HK-2 (cell line): ENCODE data around the gene SPAG5.

ENCODE experiments used
- DNase-seq: peaks from one replicate; pipeline ENCODE4 v3.0.0-alpha.2; 2018; ENCODE audit not compliant: unreplicated experiment

Gene SPAG5, protein sequence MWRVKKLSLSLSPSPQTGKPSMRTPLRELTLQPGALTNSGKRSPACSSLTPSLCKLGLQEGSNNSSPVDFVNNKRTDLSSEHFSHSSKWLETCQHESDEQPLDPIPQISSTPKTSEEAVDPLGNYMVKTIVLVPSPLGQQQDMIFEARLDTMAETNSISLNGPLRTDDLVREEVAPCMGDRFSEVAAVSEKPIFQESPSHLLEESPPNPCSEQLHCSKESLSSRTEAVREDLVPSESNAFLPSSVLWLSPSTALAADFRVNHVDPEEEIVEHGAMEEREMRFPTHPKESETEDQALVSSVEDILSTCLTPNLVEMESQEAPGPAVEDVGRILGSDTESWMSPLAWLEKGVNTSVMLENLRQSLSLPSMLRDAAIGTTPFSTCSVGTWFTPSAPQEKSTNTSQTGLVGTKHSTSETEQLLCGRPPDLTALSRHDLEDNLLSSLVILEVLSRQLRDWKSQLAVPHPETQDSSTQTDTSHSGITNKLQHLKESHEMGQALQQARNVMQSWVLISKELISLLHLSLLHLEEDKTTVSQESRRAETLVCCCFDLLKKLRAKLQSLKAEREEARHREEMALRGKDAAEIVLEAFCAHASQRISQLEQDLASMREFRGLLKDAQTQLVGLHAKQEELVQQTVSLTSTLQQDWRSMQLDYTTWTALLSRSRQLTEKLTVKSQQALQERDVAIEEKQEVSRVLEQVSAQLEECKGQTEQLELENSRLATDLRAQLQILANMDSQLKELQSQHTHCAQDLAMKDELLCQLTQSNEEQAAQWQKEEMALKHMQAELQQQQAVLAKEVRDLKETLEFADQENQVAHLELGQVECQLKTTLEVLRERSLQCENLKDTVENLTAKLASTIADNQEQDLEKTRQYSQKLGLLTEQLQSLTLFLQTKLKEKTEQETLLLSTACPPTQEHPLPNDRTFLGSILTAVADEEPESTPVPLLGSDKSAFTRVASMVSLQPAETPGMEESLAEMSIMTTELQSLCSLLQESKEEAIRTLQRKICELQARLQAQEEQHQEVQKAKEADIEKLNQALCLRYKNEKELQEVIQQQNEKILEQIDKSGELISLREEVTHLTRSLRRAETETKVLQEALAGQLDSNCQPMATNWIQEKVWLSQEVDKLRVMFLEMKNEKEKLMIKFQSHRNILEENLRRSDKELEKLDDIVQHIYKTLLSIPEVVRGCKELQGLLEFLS

DNA sequence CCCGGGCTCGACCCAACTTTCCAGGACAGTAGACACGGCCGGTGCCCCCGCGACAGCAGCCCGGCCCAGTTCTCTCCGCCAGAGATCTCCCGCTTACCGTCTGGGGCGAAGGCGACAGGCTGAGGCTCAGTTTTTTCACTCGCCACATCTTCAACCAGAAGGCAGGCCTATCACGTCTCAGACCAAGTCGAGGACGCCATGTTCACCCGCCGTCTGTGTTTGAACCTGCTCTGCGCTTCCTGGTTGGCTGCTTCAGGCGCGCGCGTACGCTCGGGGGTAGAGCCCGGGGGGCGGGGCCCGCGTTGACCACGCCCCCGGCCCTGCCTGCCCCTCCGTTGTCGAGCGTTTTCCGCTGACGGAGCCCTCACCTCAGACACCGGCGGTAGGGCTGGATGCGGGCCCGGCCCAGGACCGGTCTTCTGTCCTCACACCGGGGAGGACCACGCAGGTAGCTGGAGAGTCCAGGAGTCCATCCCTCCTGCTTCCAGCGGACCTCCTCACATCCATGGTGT lies at the start of gene SPAG5:
Gene SPAG5, minus strand, starts transcription at position 227 of the 512 bp plus-strand sequence. Its CDS starts 79 bp downstream, at position 148.
- DNase-seq: peak; percentile 95

DNA sequence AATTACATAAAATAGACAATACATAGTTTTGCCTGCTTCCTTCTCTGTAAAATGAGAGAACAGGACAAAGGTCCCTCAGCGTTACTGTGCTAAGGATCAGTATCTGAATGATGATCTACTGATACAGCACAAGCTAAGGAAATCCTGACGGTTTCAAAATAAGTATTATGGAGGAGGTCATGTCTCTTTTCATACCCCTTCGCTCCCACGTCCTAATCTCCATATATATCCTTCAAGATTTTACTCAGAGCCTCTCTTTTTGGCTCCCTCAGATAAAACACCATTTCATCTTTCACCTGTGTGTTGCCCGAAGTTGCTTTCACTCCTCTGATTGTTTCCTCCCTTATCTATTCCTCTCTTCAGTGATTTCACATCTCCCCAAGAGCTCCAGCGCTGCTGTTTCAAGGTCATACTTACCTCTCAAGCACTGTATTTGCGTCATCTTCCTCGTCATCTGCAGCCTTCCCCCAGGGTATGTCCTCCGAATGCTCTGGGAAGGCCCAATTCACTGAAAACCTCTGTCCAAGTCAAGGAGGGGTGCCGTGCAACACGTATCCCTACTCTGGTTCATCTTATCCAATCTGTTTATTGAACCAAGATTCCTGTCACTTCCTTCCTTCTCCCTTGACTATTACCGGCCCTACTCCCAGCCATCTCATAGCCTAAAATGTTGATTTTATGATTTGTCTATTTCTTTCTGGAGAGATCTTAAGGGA lies 47.4 kb upstream of the SPAG5 start:
- DNase-seq: no peak

DNA sequence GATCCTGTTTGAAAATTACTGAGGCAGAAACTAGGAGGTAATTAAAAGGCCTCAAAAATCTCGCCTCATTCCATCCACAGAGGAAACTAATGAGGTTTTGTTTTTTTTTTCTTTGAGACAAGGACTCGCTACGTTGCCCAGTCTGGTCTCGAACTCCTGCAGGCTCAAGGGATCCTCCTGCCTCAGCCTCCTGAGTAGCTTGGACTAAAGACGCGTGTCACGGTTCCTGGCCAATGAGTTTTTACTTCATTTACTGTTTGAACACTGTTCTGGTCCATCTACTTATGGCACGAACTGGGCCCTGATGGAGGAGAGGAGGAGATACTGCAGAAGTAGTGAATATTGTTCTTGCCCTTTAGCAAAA lies 46.7 kb upstream of the SPAG5 start:
- DNase-seq: no peak

DNA sequence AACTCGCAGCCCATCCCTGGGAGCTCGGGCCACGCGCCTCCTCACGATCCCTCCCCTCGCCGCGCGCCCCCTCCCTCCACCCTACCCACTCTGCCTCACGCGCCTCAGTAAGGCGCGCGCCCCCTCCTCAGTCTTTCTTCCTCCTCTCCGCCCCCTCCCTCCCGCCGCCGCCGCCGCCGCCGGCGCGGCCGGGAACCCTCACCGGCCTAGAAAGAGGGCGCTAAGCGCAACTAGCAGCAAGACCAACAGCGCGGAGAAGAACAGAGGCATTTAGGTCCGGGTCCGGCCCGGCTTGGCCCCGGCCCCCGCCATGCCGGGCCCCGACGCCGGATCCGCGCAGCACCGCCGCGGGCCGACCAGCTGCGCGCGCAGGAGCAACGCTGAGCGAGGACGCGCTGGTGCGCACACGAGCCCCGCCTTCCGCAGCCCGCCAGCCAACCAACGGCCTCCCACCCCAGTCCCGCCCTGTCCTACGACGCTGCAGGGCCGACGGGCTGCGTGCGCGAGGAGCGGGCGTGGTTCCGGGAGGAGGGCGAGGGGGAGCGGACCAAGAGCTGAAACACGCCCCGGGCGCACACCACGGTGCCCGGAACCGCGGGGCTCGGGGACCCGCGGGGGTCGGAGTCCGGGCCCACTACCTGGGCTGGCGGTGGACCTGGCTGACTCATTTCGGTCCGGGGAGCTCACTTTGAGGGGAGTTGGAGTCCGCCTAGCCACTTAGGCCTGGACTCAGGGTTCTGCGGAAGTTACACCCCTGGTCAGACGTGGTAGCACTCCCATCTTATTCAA lies 46.2 kb upstream of the SPAG5 start, which contains the start of gene BLTP2:
Gene BLTP2, minus strand, starts transcription at position 372 of the 789 bp plus-strand sequence. Its CDS starts 102 bp downstream, at position 270.
- DNase-seq: peak; percentile 95

DNA sequence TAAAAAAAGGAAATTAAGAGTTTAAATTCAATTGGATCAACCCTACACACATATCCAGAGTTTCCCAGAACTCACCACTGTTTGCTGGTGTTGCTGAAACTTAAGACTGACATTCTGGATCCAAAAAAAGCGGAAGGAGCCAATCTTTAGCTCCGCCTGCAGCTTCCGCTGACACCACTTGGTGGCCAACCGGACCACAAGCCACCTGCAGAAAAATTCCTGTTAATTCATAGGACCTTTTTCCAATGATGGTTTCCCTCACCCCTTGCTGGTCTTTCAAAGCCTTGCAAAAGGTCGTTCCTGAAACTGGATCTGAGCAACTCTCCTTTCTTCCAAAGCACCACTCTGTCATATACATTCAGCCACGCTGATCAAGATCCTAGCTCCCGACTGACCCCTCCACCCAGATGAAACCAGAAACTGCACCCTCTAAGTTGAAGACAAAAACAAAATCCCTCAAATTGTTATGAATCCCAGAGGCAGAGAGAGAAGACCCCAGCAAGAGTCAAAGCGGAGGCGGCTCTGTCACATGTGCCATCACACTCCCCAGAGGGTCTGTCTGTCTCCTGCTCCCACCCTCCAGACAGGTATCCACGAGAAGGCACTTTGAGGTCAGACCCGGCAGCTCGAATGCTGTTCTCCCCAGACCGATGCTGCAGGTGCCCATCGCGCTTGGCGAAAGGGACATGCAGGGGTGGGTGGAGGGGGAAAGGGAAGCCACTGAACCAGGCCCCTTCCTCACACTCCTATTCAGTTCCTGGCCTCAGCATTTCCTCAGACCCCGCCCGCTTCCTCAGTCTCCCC lies 45.4 kb upstream of the SPAG5 start:
- DNase-seq: peak; percentile 28

DNA sequence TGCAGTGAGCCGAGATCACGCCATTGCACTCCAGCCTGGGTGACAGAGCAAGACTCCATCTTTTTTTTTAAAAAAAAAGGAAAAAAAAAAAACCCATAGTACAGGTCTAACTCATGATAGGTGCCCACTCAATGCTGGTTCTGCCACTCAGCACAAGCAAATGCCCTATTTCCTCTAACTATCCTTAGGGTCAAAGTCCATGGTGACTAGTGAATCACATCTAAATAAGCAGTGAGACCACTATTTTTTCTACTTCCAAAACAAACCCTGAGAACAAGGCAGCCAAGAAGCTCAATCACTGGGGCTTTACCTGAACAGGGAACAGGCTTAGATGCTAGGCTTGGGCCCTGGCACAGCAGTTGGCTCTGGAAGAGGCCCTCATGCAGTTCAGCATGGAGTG lies 42.8 kb upstream of the SPAG5 start:
- DNase-seq: no peak

DNA sequence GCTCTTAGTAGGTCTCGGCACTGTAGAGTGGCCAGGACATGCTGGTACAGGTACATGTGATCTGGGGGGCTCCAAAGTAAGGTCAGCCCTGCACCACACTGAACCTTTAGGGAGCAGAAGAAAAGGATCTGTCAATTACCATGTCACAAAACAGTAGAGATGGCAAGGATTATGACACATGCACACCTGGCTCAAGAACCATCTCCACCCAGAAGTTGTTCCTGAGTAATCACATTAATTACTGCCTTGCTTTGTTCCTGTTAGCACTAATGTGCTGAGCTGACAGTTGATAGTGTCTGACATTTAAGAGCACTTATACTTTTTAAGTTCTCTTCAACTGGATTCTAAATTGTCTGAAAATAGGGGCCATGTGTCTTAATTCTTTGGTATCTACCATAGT lies 36.7 kb upstream of the SPAG5 start:
- DNase-seq: no peak

DNA sequence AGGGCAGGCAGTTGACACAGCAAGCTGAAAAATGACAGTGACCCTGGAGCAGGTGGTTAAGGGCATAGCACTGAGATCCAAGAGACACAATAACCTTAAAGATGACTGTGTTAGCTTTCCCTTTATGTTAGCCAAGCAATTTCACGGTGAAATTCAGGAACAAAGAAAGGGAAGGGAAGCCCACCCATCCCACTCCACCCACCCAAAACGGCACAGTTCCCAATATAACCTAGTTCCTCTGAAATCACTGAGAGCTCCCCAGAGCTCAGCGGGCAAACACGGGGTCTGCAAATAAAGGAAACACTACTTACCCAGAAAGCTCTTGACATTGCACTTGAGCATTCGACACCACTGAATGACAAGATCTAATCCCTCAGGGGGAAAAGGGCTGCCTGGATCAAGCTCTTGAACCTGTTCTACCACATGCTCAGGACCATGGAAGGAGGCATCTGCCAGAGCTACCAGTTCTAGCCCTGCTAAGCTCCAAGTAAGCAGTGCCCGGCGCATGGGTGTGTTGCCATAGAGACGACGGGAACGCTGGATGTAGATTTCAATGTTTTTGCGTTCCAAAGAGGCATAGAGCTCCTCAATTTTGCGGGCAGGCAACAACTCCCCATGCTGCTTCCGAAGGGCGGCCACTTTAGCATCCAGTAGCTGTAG lies 35.5 kb upstream of the SPAG5 start:
- no peak for DNase-seq

DNA sequence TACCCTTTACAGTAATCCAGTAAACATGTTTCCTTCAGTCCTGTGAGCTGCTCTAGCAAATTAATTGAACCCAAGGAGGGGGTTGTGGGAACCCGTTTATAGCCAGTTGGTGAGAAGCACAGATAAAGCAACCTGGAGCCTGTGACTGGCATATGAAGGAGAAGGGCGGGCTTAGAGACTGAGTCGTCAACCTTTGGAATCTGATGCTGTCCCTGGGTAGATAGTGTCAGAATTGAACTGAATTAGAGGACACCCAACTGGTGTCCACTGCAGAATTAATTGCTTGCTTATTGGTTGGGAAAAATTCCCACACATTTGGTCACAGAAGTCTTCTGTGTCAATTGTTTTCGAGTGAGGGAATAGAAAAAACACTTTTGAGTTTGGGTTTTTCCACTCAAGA lies 28.0 kb upstream of the SPAG5 start:
- no peak for DNase-seq

DNA sequence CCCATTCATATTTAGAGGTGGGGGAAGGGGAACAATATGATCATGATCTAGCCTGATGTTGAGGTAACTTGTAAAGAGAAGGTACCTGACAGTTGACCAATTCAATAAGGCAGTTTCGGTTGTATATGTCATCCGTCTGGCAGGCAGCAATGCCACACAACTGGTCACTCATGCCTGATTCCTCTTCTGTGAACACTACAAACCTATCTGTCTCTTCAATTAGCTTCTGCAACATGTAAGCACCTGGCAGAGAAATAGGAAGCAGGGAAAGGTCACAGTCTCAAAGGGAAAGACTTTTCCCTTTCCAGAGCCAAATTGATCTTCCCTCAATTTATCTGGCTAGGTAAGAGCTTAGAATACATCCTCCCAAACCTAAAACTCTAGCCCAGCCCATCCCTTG lies 25.3 kb upstream of the SPAG5 start:
- DNase-seq: no peak

DNA sequence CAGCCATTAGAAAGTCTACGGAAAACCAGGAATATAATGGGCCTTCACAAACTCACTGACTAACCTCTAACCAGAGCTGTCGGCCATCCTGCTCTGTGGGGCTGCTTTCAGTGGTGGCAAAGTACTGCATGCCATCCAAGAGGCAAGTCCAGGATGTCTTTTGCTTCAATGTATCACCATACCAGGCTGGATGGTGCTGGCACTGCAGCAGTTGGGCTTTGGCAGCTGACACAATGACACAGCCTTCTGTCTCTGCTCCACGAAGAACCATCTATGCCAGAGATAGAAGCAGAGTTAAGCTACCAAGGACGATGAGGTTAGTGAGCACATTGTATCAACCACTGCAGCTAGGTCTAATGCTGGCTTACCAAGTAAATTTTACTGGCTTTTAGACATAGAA lies 24.9 kb upstream of the SPAG5 start:
- no peak for DNase-seq

DNA sequence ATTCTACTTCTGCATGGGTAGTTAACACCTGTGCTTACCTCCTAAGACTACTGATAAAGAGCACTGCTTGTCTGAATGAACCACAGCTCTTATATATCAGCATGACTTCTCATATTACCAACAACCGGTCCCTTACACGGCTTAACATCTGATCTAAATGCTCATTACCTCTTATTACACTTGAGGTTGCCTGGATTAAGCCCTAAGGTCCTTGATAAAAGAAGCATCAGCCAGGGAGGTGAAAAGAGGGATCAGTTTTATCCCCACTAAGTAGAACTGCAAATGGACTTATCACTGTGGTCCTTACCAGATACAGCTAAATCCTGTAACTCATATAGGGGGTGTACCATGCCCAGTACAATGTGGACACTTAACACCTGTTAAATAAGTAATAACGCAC lies 23.4 kb upstream of the SPAG5 start:
- DNase-seq: no peak

DNA sequence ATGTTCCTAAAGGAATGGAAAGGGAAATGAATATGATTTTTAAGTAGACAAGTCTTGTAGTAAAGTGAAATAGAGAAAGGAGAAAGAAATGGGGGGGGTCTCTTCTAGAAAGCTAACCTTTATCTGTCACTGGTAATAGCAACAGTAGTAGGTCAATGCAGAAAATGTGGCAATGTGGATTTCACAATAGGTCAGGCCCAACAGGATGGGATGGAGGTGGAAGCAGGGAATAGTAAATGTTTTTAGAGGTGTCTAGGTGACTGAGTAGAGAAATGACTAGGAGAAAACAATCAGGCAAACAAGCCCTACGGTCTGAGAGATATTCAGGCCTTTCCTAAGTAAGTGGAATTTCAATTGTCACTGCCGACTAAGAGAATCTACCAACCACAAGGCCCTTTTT lies 21.2 kb upstream of the SPAG5 start:
- no peak for DNase-seq

DNA sequence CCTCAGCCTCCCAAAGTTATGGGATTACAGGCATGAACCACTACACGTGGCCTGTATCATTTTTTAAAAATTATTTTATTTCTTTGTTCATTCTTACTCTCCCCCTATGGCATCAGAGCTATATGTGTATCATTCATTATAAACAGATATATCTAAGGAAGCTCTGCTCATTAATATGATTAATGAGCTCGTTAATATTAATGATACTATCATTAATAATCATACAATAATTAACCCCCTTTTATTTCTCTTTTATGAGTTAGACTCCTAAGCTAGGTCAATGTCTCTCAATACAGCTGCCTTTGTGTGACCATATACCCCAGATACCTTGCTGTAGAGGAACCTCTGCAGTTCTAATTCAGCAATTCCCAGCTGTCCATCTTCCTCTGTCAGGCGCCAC lies 19.6 kb upstream of the SPAG5 start:
- DNase-seq: no peak

DNA sequence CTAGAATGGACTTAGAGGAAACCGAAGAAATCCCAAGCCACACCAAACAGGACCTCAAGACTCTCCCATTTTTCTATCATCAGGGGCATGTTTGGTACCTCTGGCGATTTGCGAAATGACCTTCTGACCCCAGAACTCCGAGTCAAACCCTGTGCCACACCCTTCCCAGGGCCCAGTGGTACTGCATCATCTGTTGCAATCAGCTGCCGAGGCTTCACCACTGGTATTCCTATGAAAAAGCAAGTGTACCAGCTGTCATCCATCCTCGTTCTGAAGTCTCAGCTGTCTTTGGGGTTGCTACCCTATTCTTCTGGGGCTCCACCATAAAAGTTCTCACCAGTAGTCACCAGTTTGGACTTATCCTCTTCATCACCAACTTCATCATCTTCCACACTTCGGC lies 17.5 kb upstream of the SPAG5 start:
- DNase-seq: no peak

DNA sequence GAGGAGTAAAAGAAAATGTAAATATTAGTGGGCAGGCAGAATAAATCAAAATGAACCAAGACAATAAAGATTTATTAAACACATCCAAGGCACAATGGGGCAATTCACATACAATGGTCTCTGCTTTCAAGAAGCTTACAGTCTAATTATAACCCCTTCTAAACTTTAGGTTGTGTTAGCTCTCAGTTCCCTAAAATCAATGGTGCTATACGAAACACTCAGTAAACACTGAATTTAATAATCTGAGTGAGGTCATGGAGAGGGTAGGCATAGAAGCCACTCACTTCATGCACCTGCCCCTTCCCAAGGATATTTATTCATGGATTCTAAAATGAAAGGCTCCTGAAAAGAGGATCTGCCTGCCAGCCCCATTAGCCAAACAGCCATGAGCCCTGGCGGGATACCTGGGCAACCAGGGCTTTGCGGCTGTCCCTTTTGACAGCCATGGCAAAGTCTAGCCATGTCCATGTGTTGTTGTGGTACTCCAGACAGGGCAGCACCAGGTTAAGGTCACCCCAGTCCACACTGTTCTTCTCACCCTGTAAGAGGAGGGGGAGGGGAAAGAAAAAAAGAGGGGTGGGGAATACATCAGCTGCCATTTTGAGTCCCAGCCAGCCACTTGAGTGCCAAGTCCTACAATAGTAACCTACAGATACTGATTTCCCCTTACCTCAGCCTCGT lies 16.6 kb upstream of the SPAG5 start:
- DNase-seq: no peak

DNA sequence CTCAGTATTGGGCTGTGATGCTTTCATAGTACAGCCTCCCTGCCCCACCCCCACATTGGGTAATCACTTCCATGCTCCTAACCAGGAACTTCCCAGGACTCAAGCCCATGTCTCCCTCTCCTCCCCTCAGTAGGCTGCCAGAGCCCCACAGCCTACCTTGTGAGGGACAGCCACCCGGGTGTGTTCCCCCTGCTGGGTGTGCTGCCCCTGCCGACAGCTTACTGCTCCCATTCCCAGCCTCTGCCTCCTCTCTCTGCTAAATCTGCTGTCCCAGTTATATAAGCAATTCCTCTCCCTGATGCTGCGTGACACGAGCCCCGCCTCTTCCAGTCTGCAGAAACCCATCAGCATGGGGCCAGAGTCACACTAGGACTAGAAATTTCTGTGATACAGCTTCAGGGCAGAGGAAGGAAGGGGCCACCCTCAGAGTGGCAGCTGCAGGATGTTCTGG lies 15.1 kb upstream of the SPAG5 start, which contains the start of gene RSKR:
Gene RSKR, minus strand, starts transcription at position 255 of the 451 bp plus-strand sequence. Its CDS starts 24 bp downstream, at position 231.
- DNase-seq: no peak
